ENCODE data around the gene ARRDC4. TPM values are rescaled to one million over a fixed set of nuclear protein-coding genes. Genes with fewer than 3 reads are reported as not detected.

The ARRDC4 gene
- total and polyA plus RNA-seq, 4 donors, result 16.5 to 41.5 (median 19.4) TPM

DNA sequence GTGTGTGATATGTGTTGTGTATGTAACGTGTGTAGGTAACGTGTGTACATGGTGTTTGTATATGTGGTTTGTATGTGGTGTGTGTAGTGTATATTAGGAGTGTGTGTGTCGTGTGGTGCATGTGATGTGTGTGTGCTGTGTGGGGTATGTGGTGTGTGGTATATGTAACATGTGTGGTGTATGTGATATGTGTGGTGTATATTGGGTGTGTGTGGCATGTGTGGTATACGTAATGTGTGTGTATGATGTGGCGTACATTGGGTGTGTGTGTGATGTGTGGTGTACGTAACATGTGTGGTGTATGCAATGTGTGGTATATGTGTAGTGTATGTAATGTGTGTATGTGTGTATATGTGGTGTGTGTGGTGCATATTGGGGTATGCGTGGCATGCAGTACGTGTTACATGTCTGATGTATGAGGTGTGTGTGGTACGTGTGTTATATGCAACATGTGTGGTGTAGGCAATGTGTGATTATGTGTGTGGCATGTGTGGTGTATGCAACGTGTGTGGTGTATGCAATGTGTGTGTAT is 41.2 kb downstream of the ARRDC4 start:
- ATAC-seq (ENCODE audit: insufficient read depth, low FRiP score) (no peak), DNase-seq (no peak)
- no peak overlapping the region for H3K27ac ChIP-seq (ENCODE audit: low read depth in 1 of 2, low read length in 1 of 2)
- TF ChIP-seq, protein P1, sequence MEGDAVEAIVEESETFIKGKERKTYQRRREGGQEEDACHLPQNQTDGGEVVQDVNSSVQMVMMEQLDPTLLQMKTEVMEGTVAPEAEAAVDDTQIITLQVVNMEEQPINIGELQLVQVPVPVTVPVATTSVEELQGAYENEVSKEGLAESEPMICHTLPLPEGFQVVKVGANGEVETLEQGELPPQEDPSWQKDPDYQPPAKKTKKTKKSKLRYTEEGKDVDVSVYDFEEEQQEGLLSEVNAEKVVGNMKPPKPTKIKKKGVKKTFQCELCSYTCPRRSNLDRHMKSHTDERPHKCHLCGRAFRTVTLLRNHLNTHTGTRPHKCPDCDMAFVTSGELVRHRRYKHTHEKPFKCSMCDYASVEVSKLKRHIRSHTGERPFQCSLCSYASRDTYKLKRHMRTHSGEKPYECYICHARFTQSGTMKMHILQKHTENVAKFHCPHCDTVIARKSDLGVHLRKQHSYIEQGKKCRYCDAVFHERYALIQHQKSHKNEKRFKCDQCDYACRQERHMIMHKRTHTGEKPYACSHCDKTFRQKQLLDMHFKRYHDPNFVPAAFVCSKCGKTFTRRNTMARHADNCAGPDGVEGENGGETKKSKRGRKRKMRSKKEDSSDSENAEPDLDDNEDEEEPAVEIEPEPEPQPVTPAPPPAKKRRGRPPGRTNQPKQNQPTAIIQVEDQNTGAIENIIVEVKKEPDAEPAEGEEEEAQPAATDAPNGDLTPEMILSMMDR (IDR thresholded peaks at IDR 0.05; ENCODE audit: control extremely low read depth, extremely low read depth), result no peak
- peaks cover 0 to 3% (median 0%) of the 10 kb centered on the region in 4 donors for H3K9me3 ChIP-seq (ENCODE audit: control insufficient read depth in 4 of 4, insufficient read depth in 3 of 4, low read length in 3 of 4)
- no peak overlapping the region for H3K4me3 ChIP-seq
- H3K9ac ChIP-seq (ENCODE audit: insufficient read depth in 1 of 2, low read length in 2 of 2), result no peak overlapping the region
- peaks cover 0 to 2% (median 0%) of the 10 kb centered on the region in 5 donors for H3K4me1 ChIP-seq (ENCODE audit: control insufficient read depth in 5 of 5, insufficient read depth in 5 of 5, low read length in 5 of 5)
- 97% methylated on average over 10 of the region's 10 CpGs for WGBS, 2 donors
- H3K27me3 ChIP-seq (ENCODE audit: control insufficient read depth in 3 of 3, insufficient read depth in 3 of 3, low read length in 2 of 3), result no peaks in the 10 kb centered on the region
- no peaks in the 10 kb centered on the region for H3K36me3 ChIP-seq (ENCODE audit: control insufficient read depth in 4 of 4, insufficient read depth in 4 of 4, low read length in 4 of 4)

GRCh38 chr15:98002419-98002818 is 41.9 kb downstream of the ARRDC4 start:
- no peak overlapping the region for H3K27ac ChIP-seq (ENCODE audit: low read depth in 1 of 2, low read length in 1 of 2)
- no peaks in the 10 kb centered on the region for H3K36me3 ChIP-seq (ENCODE audit: control insufficient read depth in 4 of 4, insufficient read depth in 4 of 4, low read length in 4 of 4)
- WGBS, 2 donors, result 97 to 98% methylated on average over 3 of the region's 3 CpGs
- H3K9me3 ChIP-seq (ENCODE audit: control insufficient read depth in 4 of 4, insufficient read depth in 3 of 4, low read length in 3 of 4), result peaks cover 0 to 3% (median 0%) of the 10 kb centered on the region in 4 donors
- no peaks in the 10 kb centered on the region for H3K27me3 ChIP-seq (ENCODE audit: control insufficient read depth in 3 of 3, insufficient read depth in 3 of 3, low read length in 2 of 3)
- ATAC-seq (ENCODE audit: insufficient read depth, low FRiP score) (no peak), DNase-seq (no peak)
- H3K9ac ChIP-seq (ENCODE audit: insufficient read depth in 1 of 2, low read length in 2 of 2), result no peak overlapping the region
- no peak overlapping the region for H3K4me3 ChIP-seq
- peaks cover 0 to 2% (median 0%) of the 10 kb centered on the region in 5 donors for H3K4me1 ChIP-seq (ENCODE audit: control insufficient read depth in 5 of 5, insufficient read depth in 5 of 5, low read length in 5 of 5)
- TF ChIP-seq, protein P1 (IDR thresholded peaks at IDR 0.05; ENCODE audit: control extremely low read depth, extremely low read depth), result no peak

DNA sequence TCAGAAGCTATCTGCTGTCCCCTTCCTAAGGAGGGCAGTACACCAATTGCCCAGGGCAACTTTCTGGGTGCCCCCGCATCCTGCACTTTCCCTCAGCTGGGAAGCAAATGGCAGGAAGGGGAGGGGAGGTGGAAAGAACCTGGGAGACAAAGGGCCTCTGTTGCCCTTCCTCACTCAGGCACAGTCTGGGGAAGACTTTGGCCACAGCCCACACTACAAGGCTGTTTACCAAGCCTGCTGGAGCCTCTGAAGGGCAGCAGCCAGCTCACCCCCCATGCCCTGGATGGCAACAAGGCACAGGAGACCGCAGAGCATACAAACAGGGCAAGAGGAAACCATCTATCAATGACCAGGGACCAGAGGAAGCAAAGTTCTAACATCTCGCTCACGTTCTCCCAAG is 42.4 kb downstream of the ARRDC4 start:
- DNase-seq (no peak), ATAC-seq (ENCODE audit: insufficient read depth, low FRiP score) (no peak)
- 66 to 69% methylated on average over 4 of the region's 4 CpGs for WGBS, 2 donors
- no peak overlapping the region for H3K4me3 ChIP-seq
- TF ChIP-seq, protein P1 (IDR thresholded peaks at IDR 0.05; ENCODE audit: control extremely low read depth, extremely low read depth), result no peak
- no peak overlapping the region for H3K9ac ChIP-seq (ENCODE audit: insufficient read depth in 1 of 2, low read length in 2 of 2)
- H3K4me1 ChIP-seq (ENCODE audit: control insufficient read depth in 5 of 5, insufficient read depth in 5 of 5, low read length in 5 of 5), result peaks cover 0 to 2% (median 0%) of the 10 kb centered on the region in 5 donors
- H3K27ac ChIP-seq (ENCODE audit: low read depth in 1 of 2, low read length in 1 of 2), result no peak overlapping the region
- no peaks in the 10 kb centered on the region for H3K36me3 ChIP-seq (ENCODE audit: control insufficient read depth in 4 of 4, insufficient read depth in 4 of 4, low read length in 4 of 4)
- H3K27me3 ChIP-seq (ENCODE audit: control insufficient read depth in 3 of 3, insufficient read depth in 3 of 3, low read length in 2 of 3), result no peaks in the 10 kb centered on the region
- peaks cover 0 to 3% (median 0%) of the 10 kb centered on the region in 4 donors for H3K9me3 ChIP-seq (ENCODE audit: control insufficient read depth in 4 of 4, insufficient read depth in 3 of 4, low read length in 3 of 4)

GRCh38 chr15:98003518-98003917 is 43.0 kb downstream of the ARRDC4 start:
- no peaks in the 10 kb centered on the region for H3K27me3 ChIP-seq (ENCODE audit: control insufficient read depth in 3 of 3, insufficient read depth in 3 of 3, low read length in 2 of 3)
- ATAC-seq (ENCODE audit: insufficient read depth, low FRiP score) (no peak), DNase-seq (no peak)
- 78 to 84% methylated on average over 5 of the region's 5 CpGs for WGBS, 2 donors
- no peak overlapping the region for H3K9ac ChIP-seq (ENCODE audit: insufficient read depth in 1 of 2, low read length in 2 of 2)
- no peak overlapping the region for H3K4me3 ChIP-seq
- no peak overlapping the region for H3K27ac ChIP-seq (ENCODE audit: low read depth in 1 of 2, low read length in 1 of 2)
- peaks cover 0 to 2% (median 0%) of the 10 kb centered on the region in 5 donors for H3K4me1 ChIP-seq (ENCODE audit: control insufficient read depth in 5 of 5, insufficient read depth in 5 of 5, low read length in 5 of 5)
- peaks cover 0 to 3% (median 0%) of the 10 kb centered on the region in 4 donors for H3K9me3 ChIP-seq (ENCODE audit: control insufficient read depth in 4 of 4, insufficient read depth in 3 of 4, low read length in 3 of 4)
- TF ChIP-seq, protein P1 (IDR thresholded peaks at IDR 0.05; ENCODE audit: control extremely low read depth, extremely low read depth), result no peak
- no peaks in the 10 kb centered on the region for H3K36me3 ChIP-seq (ENCODE audit: control insufficient read depth in 4 of 4, insufficient read depth in 4 of 4, low read length in 4 of 4)
